ENCODE measurements around the gene MEG3. TPM values are rescaled to one million over a fixed set of nuclear protein-coding genes. Genes with fewer than 3 reads are reported as not detected.

MEG3 gene
- total and polyA plus RNA-seq, 2 donors (not counting 3 experiments of a cell fraction or from before 2014, with no cell fraction given): 378 to 508 TPM

DNA sequence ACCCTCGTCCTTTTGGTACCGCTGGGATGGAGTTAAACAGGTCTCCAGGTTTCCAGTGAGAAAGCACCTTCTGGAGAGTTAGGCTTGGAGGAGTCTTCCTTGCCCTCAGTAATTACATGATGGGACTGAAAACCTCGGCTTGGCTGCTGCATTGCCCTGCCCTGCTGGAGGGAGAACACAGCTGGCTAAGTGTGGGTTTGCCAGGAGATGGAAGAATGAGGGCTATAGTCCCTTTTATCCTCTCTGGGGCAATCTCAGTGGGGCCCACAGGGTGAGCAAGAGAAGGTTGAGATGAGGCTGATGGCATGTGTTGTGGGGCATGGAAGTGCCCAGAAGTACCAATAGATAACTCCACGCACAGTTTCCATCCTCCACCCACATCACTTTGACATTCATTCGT lies 23.2 kb upstream of the MEG3 start:
- FAIRE-seq (no peak), DNase-seq (ENCODE audit: low read depth, low spot score) (no peak)
- H3K4me2 ChIP-seq (ENCODE audit: insufficient read depth, low read length): no peak overlapping the region
- no peaks in the 10 kb centered on the region for H4K20me1 ChIP-seq (replicated peaks; ENCODE audit: control insufficient read depth, extremely low read depth, insufficient read depth, low read length)
- CTCF ChIA-PET: no interaction called here
- no peak overlapping the region for H3K27ac ChIP-seq (ENCODE audit: insufficient read depth, low read depth, low read length)
- peaks cover 0 to 8% of the 10 kb centered on the region in 2 experiments for H3K27me3 ChIP-seq (ENCODE audit: control insufficient read depth in 2 of 2, insufficient read depth in 2 of 2, low read length in 2 of 2)
- no peak overlapping the region for H3K9ac ChIP-seq (replicated peaks; ENCODE audit: extremely low read depth, insufficient read depth, low read length)
- H3K79me2 ChIP-seq (ENCODE audit: control insufficient read depth, insufficient read depth, low read length): no peaks in the 10 kb centered on the region
- BruUV-seq (replicated peaks): no TSS peak
- H3K9me3 ChIP-seq (replicated peaks; ENCODE audit: control insufficient read depth, insufficient read depth, low read length): no peaks in the 10 kb centered on the region
- H3K4me3 ChIP-seq (replicated peaks in 1 of 3; ENCODE audit: insufficient read depth in 1 of 3, low read depth in 1 of 3, low read length in 3 of 3): no peak overlapping the region
- H3K36me3 ChIP-seq (ENCODE audit: control insufficient read depth in 2 of 2, extremely low read depth in 1 of 2, insufficient read depth in 2 of 2, low read length in 2 of 2): no peaks in the 10 kb centered on the region
- no peaks in the 10 kb centered on the region for H3K9me1 ChIP-seq (replicated peaks; ENCODE audit: control insufficient read depth, extremely low read depth, insufficient read depth, low read length)
- H2AFZ ChIP-seq (ENCODE audit: low read depth, low read length): no peak overlapping the region
- dilution Hi-C loops (cut with MboI; ENCODE audit: extremely low pct_ligation_motif_present, low sequenced_read_pairs): no loop called here
- TF ChIP-seq MYC (IDR thresholded peaks at IDR 0.05; ENCODE audit: low read depth, low read length) (no peak), JUN (IDR thresholded peaks at IDR 0.05; ENCODE audit: borderline replicate concordance, insufficient read depth, insufficient read length, low read depth) (no peak), POLR2AphosphoS5 (IDR thresholded peaks at IDR 0.05; ENCODE audit: insufficient read depth, low read depth, low read length) (no peak), EZH2 (IDR thresholded peaks at IDR 0.05; ENCODE audit: borderline replicate concordance, low read depth, low read length, severe bottlenecking) (no peak), FOS (IDR thresholded peaks at IDR 0.05; ENCODE audit: borderline replicate concordance, insufficient read depth, low read length) (no peak), POLR2A (IDR thresholded peaks at IDR 0.05; ENCODE audit: low read depth, low read length) (no peak), GATA2 (IDR thresholded peaks at IDR 0.05; ENCODE audit: insufficient read depth, insufficient read length, low read depth, low read length) (no peak)
- TF ChIP-seq, protein P1, sequence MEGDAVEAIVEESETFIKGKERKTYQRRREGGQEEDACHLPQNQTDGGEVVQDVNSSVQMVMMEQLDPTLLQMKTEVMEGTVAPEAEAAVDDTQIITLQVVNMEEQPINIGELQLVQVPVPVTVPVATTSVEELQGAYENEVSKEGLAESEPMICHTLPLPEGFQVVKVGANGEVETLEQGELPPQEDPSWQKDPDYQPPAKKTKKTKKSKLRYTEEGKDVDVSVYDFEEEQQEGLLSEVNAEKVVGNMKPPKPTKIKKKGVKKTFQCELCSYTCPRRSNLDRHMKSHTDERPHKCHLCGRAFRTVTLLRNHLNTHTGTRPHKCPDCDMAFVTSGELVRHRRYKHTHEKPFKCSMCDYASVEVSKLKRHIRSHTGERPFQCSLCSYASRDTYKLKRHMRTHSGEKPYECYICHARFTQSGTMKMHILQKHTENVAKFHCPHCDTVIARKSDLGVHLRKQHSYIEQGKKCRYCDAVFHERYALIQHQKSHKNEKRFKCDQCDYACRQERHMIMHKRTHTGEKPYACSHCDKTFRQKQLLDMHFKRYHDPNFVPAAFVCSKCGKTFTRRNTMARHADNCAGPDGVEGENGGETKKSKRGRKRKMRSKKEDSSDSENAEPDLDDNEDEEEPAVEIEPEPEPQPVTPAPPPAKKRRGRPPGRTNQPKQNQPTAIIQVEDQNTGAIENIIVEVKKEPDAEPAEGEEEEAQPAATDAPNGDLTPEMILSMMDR (IDR thresholded peaks at IDR 0.05; ENCODE audit: extremely low read depth in 1 of 2, insufficient read depth in 1 of 2, low read depth in 1 of 2, low read length in 2 of 2): no peak
- TF ChIP-seq, protein P2, sequence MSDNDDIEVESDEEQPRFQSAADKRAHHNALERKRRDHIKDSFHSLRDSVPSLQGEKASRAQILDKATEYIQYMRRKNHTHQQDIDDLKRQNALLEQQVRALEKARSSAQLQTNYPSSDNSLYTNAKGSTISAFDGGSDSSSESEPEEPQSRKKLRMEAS (IDR thresholded peaks at IDR 0.05; ENCODE audit: insufficient read depth, insufficient read length): no peak
- no peaks in the 10 kb centered on the region for H3K4me1 ChIP-seq (ENCODE audit: control insufficient read depth, extremely low read depth, insufficient read depth, low read length)
- POLR2A ChIA-PET: no interaction called here
- intact Hi-C loops (cut with micrococcal nuclease): no loop called here
